ENCODE measurements around the gene LYG2.
"Not testable (repeated sequence)": the region's sequence is repeated elsewhere in the genome, so short reads cannot be mapped to it uniquely, and the experiment has no call there.

LYG2 gene

DNA sequence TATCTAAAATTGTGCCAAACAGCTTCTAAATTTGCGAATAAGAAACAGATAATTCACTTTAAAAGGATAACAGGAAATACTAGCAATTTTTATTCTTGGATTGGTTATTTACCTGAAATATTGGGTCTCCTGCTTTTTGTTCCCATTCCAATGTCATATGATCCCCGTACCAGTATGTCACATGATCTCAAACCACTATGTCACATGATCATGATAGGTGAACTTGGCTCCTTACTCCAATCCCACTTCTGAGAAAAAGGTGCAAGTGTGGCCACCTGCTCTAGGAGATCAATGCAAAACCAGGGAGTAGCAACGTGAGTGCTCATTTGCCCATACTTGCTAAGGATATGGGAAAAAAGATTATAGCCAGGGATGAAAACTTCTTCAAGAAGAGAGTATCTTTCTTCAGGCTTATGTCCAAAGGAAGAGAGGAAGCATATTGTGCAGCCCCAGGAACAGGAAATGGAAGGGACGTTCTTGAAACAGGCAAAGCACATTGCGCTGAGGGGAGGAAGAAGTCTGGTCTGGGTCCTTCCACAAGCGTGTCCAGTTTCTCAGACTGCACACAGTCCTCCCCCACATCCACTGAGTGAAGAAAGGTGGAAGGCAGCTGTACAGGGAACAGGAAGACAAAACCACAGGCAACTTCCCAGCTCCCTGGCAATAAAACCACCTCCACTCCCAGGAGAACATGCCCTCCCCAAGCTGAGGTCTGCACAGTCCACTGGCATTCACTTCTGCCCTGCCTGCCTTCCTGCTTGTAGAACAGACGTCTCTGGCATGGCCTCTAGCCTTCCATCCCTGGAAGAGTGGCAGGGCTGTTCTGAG lies at the start of gene LYG2:
TSS of gene LYG2 (minus strand) at position 176 of the 828 bp plus-strand sequence. CDS start 1,406 bp downstream, outside the sequence.
- no peak for DNase-seq

DNA sequence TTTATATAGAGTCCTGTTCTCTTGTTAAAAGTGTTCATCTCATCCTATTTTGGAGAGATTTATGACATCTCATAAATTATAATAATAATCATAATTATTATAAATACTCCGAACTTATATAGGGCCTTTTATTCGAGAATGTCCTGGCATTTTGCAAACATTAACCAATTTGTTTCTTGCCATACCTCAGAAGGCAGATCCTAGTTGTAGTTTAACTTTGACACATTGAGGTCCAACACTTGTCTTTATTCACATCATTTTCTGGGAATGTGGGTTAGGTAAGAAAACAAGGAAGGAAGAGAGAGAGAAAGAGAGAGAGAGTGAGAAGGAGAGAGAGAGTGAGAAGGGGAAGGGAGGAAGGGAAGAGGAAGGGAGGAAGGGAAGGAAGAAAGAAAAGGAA lies 45.6 kb upstream of the LYG2 start, which contains the start of gene LYG1:
TSS of gene LYG1 (minus strand) at position 101 of the 400 bp plus-strand sequence. CDS start 5,527 bp downstream, outside the sequence.
- DNase-seq, result not testable (repeated sequence)

GRCh38 chr2:99299580-99299979 lies 44.1 kb upstream of the LYG2 start:
- no peak for DNase-seq

DNA sequence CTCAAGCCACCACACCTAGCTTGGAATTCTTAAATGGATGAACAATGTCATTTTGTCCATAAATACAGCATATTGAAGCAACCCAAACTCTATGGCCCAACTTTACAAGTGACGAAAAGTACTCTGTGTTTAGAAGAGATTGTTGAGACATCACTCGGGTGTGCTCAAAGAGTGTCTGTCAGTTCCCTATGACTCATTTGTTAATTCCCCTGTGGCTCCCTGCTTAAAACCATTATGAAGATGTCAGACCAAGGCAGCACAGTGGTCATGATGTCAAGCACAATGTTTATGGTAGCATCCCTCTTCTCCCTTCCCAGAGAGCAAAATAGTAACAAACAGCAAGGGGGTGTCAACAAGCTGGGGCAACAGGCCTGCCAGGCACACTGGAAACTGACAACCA lies 42.5 kb upstream of the LYG2 start:
- DNase-seq, result no peak

- no peak for DNase-seq
These were observed 30.1 kb upstream of the LYG2 start for GRCh38 chr2:99285526-99285925.

GRCh38 chr2:99279969-99280695 lies 24.7 kb upstream of the LYG2 start:
- DNase-seq, result no peak

DNA sequence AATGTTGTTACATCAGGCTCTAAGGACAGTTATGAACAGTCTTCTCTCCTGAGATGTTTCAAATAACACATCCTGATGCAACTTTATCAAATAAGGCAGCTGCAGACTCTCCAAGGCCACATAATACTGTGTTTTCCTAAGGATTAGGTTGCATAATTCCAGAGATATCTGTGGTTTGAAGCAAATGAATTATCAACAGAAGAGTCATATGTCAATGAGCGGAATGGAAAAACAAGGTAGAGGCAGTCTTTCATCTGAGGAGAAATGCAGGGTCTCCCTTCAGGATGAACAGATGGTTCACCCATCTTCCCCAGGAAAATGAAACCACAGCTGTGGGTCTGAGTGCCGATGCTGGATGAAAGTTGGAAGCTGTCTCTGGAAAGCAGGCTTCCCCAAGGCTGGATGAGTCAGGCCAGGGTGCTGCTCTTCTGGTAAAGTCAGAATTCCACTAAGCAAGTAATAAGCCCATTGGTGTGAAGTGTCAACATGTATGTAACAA lies 23.4 kb upstream of the LYG2 start:
- DNase-seq, result no peak

GRCh38 chr2:99278195-99278765 lies 22.8 kb upstream of the LYG2 start:
- not testable (repeated sequence) for DNase-seq

DNA sequence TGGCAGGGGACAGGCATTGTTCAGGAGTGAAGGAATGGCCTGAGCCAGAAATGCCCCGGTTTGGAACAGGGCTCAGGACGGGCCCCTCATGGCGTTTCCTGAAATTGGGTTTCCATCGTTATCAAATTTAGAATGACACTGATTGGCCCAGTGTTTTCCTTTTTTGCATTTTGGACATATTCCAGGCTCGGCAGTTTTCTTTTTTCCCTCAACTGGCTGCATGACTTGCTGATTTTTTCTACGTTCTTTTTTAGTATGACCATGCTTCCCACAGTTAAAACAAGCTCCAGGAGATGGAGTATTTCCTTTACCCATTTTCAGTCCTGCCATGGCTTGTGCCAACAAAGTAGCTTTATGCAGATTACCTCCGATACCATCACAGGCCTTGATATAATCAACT lies 20.4 kb upstream of the LYG2 start:
- no peak for DNase-seq

DNA sequence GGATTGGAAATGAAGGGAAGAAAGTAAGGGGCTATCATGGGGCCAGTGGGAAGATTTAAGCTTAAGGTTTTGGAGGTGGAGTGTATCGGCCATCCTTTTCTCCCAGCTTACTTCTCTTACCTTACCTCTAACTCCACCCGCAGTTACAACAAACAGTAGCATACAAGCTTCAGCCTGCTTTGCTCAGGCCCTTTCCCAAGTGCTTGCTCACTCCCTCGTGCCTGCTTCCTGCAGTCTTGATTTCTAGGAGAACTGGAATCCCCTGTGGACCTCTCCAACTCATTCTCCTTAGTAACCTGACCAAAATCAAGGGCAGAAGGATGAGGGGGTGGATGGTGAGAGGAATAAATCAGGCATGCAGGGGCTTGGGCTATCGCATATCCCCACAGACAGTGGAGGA lies 5.8 kb upstream of the LYG2 start:
- DNase-seq, result no peak

DNA sequence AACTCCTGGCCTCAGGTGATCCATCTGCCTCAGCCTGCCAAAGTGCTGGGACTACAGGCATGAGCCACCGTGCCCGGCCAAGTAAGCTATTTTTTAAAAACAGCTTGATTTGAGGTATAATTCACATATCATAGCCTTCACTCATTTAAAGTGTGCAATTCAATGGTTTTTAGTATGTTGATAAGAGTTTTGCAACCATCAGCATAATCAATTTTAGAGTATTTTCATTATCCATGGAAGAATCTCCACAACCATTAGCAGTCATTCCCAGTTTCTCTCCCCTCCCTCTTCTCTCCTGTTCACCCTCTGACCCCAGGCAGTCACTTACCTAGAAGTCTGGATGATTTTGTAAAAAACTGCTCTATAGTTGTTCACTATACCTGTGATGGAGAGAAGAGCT lies 4.7 kb upstream of the LYG2 start:
- no peak for DNase-seq

- no peak for DNase-seq
These were observed 4.0 kb upstream of the LYG2 start for GRCh38 chr2:99259465-99259864.

- no peak for DNase-seq
These were observed 1.2 kb upstream of the LYG2 start for GRCh38 chr2:99256677-99257076.

DNA sequence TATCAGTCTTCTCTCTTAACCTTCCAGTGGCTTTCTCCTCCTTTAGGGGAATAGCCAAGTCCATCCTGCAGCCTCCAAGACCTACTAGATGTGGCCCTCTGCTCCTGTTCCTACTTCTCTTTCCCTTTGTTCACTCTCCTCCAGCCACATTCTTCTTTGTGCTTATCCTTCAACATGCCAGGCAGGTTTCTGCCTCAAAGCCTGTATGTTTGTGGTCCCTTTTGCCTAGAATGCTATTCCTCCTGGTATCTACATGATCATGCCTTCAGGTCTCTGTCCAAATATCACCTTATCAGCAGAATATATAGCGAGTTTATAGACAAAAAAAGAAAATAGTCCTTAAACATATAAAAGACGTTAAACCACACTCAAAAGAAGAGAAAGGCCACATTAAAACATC lies 5.5 kb downstream of the LYG2 start:
- DNase-seq, result no peak

- DNase-seq, result no peak
These were observed 13.3 kb downstream of the LYG2 start for GRCh38 chr2:99242151-99242550.

DNA sequence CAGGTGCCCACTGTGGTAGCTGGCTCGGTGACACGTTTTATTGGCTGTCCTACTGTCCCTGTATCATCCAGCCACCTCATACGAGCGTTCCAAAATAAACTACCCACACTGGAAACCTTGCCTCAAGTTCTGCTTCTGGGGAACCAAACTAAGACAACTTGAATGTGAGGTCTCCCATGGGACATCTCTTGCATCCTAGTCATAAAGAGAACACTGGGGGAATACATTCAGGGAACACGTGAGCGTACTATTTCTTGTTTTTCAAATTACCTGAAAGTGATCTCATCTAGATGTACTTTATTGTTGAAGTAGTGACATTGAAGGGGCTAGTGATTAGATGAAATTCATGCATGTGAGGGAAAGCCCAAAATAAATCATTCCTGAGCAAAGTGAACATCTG lies 15.0 kb downstream of the LYG2 start:
- DNase-seq, result no peak

- DNase-seq, result no peak
These were observed 16.9 kb downstream of the LYG2 start for GRCh38 chr2:99238599-99238998.

- DNase-seq, result not testable (repeated sequence)
These were observed 22.3 kb downstream of the LYG2 start for GRCh38 chr2:99233177-99233576.

DNA sequence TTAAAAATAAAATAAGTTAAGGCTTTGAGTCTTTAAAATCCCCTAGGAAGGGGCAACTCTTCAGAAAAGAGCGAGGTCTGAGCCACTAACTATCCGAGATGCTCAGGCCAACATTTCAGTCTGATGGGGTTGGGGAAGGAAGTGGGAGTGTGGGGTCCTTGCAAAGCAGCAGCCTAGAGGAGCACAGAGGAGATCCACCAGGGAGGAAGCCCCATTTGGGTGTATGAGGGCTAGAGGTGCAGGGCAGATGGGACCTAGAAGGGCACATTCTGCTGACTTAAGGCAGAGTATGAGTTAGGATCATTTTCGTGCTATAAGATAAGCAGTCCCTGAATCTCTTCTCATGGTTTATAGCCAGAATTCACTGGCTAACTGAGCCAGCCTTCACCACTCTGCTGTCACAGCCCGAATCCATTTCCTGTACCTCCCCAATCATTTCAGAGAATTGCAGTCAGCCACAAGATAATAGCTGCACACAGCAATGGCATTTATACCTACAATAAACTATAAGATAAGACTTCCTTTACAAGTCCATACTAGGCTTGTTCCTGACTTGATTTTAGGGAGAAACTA lies 37.5 kb downstream of the LYG2 start:
- no peak for DNase-seq

DNA sequence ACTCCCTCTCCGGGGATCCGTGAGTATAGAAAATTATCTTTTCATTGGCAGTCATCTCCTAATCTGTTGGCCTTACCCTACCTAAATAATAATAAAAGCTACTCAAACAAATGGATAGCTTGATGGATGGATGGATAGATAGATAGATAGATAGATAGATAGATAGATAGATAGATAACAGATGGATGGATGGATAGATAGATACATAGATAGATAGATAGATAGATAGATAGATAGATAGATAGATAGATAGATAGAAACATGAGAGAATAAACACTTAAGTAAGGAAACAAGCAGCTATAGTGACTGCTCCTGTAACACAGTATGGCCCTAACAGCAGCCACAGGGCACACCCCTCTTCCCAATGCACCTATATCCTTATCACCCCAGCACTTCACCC lies 39.4 kb downstream of the LYG2 start:
- no peak for DNase-seq

DNA sequence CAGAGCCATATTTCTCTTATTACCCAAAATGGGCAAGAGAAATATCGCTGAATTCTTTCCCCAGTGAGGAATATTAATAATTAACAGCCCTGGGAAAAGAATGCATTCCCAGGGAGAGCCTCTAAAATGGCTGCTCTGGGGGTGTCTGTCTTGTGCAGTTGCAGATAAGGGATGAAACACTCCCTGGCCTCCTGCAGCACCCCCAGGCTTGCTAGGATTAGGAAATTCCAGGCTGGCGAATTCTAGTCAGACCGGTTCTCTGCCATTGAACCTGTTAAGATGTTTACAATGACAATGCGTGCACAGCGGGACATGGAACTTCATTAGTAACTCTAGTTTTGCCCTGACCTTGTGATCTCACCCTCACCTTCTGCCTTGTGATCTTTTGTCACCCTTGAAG lies 50.0 kb downstream of the LYG2 start:
- DNase-seq, result no peak

- no peak for DNase-seq
These were observed 53.3 kb downstream of the LYG2 start for GRCh38 chr2:99201959-99202678.

All from DMS79 (cell line).